Measurements from ENCODE around the gene WWOX. TPM values are rescaled to one million over a fixed set of nuclear protein-coding genes. Genes with fewer than 3 reads are reported as not detected.

Gene WWOX
- total and polyA plus RNA-seq, 10 donors: 5.9 to 90.3 (median 26.4) TPM

GRCh38 chr16:79150632-79151310 lies 1051.3 kb downstream of the WWOX start:
- Histone ChIP-seq H3K27me3 (replicated peaks in 1 of 7) (no peaks in the 10 kb centered on the region), H3K9me3 (no peaks in the 10 kb centered on the region), H3K4me3 (no peak overlapping the region), H3K27ac (no peak overlapping the region), H3K36me3 (no peaks in the 10 kb centered on the region), H3K4me1 (no peaks in the 10 kb centered on the region)
- no peak for DNase-seq
- intact Hi-C loops (cut with DNase I; ENCODE audit: low total_unique reads): no loop called here
- WGBS, 5 donors: 73 to 88% (median 81%) methylated on average over 13 of the region's 13 CpGs
- no peak for TF ChIP-seq POLR2AphosphoS5 (IDR thresholded peaks at IDR 0.05)
- no peak for TF ChIP-seq POLR2A (IDR thresholded peaks at IDR 0.05)
- no peak for TF ChIP-seq CTCF (IDR thresholded peaks at IDR 0.05 in 8 of 11, conservative IDR thresholded peaks at IDR 0.05 in 3 of 11)

GRCh38 chr16:79154086-79154485 lies 1054.6 kb downstream of the WWOX start:
- TF ChIP-seq POLR2A (IDR thresholded peaks at IDR 0.05) (no peak), CTCF (IDR thresholded peaks at IDR 0.05 in 8 of 11, conservative IDR thresholded peaks at IDR 0.05 in 3 of 11) (no peak), POLR2AphosphoS5 (IDR thresholded peaks at IDR 0.05) (no peak)
- Histone ChIP-seq H3K4me1 (no peaks in the 10 kb centered on the region), H3K9me3 (no peaks in the 10 kb centered on the region), H3K27ac (no peak overlapping the region), H3K4me3 (no peak overlapping the region), H3K36me3 (no peaks in the 10 kb centered on the region), H3K27me3 (replicated peaks in 1 of 7) (no peaks in the 10 kb centered on the region)
- no peak for DNase-seq
- 62 to 78% (median 63%) methylated on average over 3 of the region's 3 CpGs for WGBS, 5 donors
- intact Hi-C loops (cut with DNase I; ENCODE audit: low total_unique reads): no loop called here

GRCh38 chr16:79155471-79155870 lies 1056.0 kb downstream of the WWOX start:
- H3K4me3 ChIP-seq: no peak overlapping the region
- intact Hi-C loops (cut with DNase I; ENCODE audit: low total_unique reads): no loop called here
- H3K27me3 ChIP-seq (replicated peaks in 1 of 7): no peaks in the 10 kb centered on the region
- 72 to 97% (median 96%) methylated on average over 3 of the region's 3 CpGs for WGBS, 5 donors
- DNase-seq: no peak
- H3K4me1 ChIP-seq: no peaks in the 10 kb centered on the region
- no peaks in the 10 kb centered on the region for H3K36me3 ChIP-seq
- no peak for TF ChIP-seq POLR2A (IDR thresholded peaks at IDR 0.05)
- no peak for TF ChIP-seq CTCF (IDR thresholded peaks at IDR 0.05 in 8 of 11, conservative IDR thresholded peaks at IDR 0.05 in 3 of 11)
- no peak for TF ChIP-seq POLR2AphosphoS5 (IDR thresholded peaks at IDR 0.05)
- no peaks in the 10 kb centered on the region for H3K9me3 ChIP-seq
- H3K27ac ChIP-seq: no peak overlapping the region

- 72 to 85% (median 79%) methylated on average over 4 of the region's 4 CpGs for WGBS, 5 donors
- H3K27me3 ChIP-seq (replicated peaks in 1 of 7): no peaks in the 10 kb centered on the region
- no peak for DNase-seq
- no peaks in the 10 kb centered on the region for H3K9me3 ChIP-seq
- H3K36me3 ChIP-seq: no peaks in the 10 kb centered on the region
- intact Hi-C loops (cut with DNase I; ENCODE audit: low total_unique reads): no loop called here
- H3K27ac ChIP-seq: no peak overlapping the region
- TF ChIP-seq POLR2A (IDR thresholded peaks at IDR 0.05) (no peak), POLR2AphosphoS5 (IDR thresholded peaks at IDR 0.05) (no peak), CTCF (IDR thresholded peaks at IDR 0.05 in 8 of 11, conservative IDR thresholded peaks at IDR 0.05 in 3 of 11) (no peak)
- no peak overlapping the region for H3K4me3 ChIP-seq
- no peaks in the 10 kb centered on the region for H3K4me1 ChIP-seq
Observed at GRCh38 chr16:79155904-79156303, 1056.5 kb downstream of the WWOX start.
